T-helper 2 cell (primary cell): ENCODE measurements around the gene FREM2.

ENCODE experiments used
- DNase-seq, 5 experiments: peaks; one replicate each; pipeline versions ENCODE4 v3.0.0 to v3.0.0-alpha.2; 2012 to 2022
- total RNA-seq, 2 donors: gene quantifications; one replicate each; lab custom pipeline; 2026; lab: John Stamatoyannopoulos, UW

FREM2 gene
- 0 to 1.9 reads per million in 2 donors for total RNA-seq

GRCh38 chr13:38686577-38687245, at the start of gene FREM2:
Gene FREM2, plus strand, starts transcription at chr13:38687077. Its CDS starts 268 bp downstream, at chr13:38687345.
- no peak for DNase-seq

- no peak for DNase-seq
These were observed 49.3 kb upstream of the FREM2 start for GRCh38 chr13:38637576-38637975.

- DNase-seq = no peak
These were observed 45.5 kb upstream of the FREM2 start for GRCh38 chr13:38641164-38641948.

GRCh38 chr13:38647312-38647711, 39.6 kb upstream of the FREM2 start:
- no peak for DNase-seq

GRCh38 chr13:38648912-38649311, 38.0 kb upstream of the FREM2 start:
- DNase-seq = no peak

GRCh38 chr13:38656699-38657098, 30.2 kb upstream of the FREM2 start:
- DNase-seq = no peak

GRCh38 chr13:38657191-38657590, 29.7 kb upstream of the FREM2 start:
- no peak for DNase-seq

- no peak for DNase-seq
These were observed 28.0 kb upstream of the FREM2 start for GRCh38 chr13:38658906-38659305.

GRCh38 chr13:38661010-38661675, 25.7 kb upstream of the FREM2 start:
- DNase-seq = no peak

GRCh38 chr13:38662362-38662761, 24.5 kb upstream of the FREM2 start:
- DNase-seq = no peak

GRCh38 chr13:38664906-38665305, 22.0 kb upstream of the FREM2 start:
- no peak for DNase-seq

GRCh38 chr13:38667526-38668109, 19.3 kb upstream of the FREM2 start:
- DNase-seq = no peak

GRCh38 chr13:38669234-38669964, 17.5 kb upstream of the FREM2 start:
- DNase-seq = no peak

GRCh38 chr13:38670627-38671026, 16.2 kb upstream of the FREM2 start:
- no peak for DNase-seq

- no peak for DNase-seq
These were observed 14.9 kb upstream of the FREM2 start for GRCh38 chr13:38671980-38672379.

- DNase-seq = no peak
These were observed 12.7 kb upstream of the FREM2 start for GRCh38 chr13:38674208-38674607.

GRCh38 chr13:38680912-38681311, 6.0 kb upstream of the FREM2 start:
- DNase-seq = no peak

- DNase-seq = no peak
These were observed 2.2 kb upstream of the FREM2 start for GRCh38 chr13:38684714-38685113.

GRCh38 chr13:38685431-38685830, 1.4 kb upstream of the FREM2 start:
- no peak for DNase-seq

GRCh38 chr13:38685974-38686576, 802 bp upstream of the FREM2 start:
- peak in 1 of 5 experiments; percentile 10 for DNase-seq

- DNase-seq = peak in 1 of 5 experiments; percentile 5
These were observed 661 bp downstream of the FREM2 start for GRCh38 chr13:38687246-38688229.
